AG09319 (cell line): ENCODE measurements around the gene CROCC2.

ENCODE experiments used
- DNase-seq: peaks from one replicate; pipeline ENCODE4 v3.0.0-alpha.2; 2010; ENCODE audit warnings: low read depth; ENCODE audit errors: extremely low read depth
- CTCF ChIP-seq: IDR thresholded peaks from 2 replicates; pipeline ENCODE4 v1.5.1; 2011; ENCODE audit warnings: low read depth, mild to moderate bottlenecking, inconsistent platforms, low read length, moderate library complexity

CROCC2 gene

GRCh38 chr2:240986787-240987411 is 80.8 kb downstream of the CROCC2 start:
- DNase-seq, result peak; percentile 89

DNA sequence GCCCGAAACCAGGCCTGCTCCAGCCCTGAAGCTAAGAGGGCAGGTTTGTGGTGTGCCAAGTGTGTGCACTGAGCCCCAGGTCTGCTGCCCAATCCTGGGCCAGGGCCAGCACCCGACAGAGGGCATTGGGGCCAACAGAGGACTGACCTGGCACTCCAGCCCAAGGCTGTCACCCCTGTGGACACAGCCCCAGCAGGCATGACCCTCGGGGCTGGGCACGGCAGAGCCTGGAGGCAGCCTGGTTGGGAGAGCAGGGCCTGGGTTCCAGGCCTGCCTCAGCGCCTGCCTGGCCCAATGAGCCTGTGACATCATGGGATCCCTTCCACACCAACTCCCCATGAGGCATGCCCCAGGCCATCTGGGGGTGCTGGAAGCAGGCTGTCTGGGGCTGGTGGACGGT is 81.5 kb downstream of the CROCC2 start:
- DNase-seq, result no peak
- no peak for TF ChIP-seq CTCF

More at GRCh38 chr2:240986787-240987411, 80.8 kb downstream of the CROCC2 start:
- TF ChIP-seq CTCF, result no peak

DNA sequence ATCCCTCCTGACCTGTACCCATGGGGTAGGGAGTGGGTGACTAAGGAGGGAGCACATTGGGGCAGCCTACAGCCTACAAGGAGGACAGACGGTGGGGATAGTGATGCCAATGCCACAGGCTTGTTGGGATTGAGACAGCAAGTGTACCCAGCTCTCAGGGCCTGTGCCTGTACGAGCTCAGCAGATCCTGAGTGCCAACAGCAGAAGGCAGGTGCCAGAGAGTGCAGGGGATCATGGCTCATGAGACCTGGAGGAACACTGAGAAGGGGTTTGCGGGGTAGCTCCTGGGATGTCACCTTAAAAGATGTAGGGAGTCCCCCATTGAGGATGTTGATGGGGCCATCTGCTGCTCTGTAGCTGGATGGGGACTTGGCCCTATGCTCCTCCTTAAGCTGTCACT is 82.0 kb downstream of the CROCC2 start:
- TF ChIP-seq CTCF, result no peak
- no peak for DNase-seq

GRCh38 chr2:240988571-240989271 is 82.6 kb downstream of the CROCC2 start:
- DNase-seq, result no peak

GRCh38 chr2:240989451-240990265 is 83.5 kb downstream of the CROCC2 start:
- DNase-seq, result no peak
- peak; percentile 54 for TF ChIP-seq CTCF

More at GRCh38 chr2:240988571-240989271, 82.6 kb downstream of the CROCC2 start:
- no peak for TF ChIP-seq CTCF

GRCh38 chr2:240990266-240990529 is 84.1 kb downstream of the CROCC2 start:
- no peak for TF ChIP-seq CTCF
- no peak for DNase-seq
